Left cardiac atrium (tissue), 4 donors: Measurements from ENCODE around the gene WWOX. TPM values are rescaled to one million over a fixed set of nuclear protein-coding genes. Genes with fewer than 3 reads are reported as not detected.
"Not testable (repeated sequence)": the region's sequence is repeated elsewhere in the genome, so short reads cannot be mapped to it uniquely, and the experiment has no call there.

Source experiments
- ATAC-seq, 2 donors: fragments of 200-7000 bp; cut with Tn5 transposase; one replicate each; pipeline ENCODE4 v1.9.1; 2020; ENCODE audit warnings: mild to moderate bottlenecking in 2 of 2, moderate library complexity in 2 of 2
- DNase-seq: peaks from one replicate; pipeline ENCODE4 v3.0.0-alpha.2; 2020
- intact Hi-C, 2 donors: fragments of 100-400 bp; cut with DNase I; formaldehyde crosslinking; loops; one replicate each; pipeline versions ENCODE4 v1.14.1 to v1.15.1; 2022 to 2023
- long read RNA-seq: library from polyadenylated mRNA; unstranded; transcript quantifications from one replicate; pipeline ENCODE4 v2.0.0, GENCODE V29; 2021
- total RNA-seq, 2 donors: library from RNA; stranded (reverse); fragmentation: NEBNext Ultra II Directional; extraction: Animal tissue kit (Norgen Biotek cat#: 25700); gene quantifications; one replicate each; pipeline ENCODE4 v1.2.1, GENCODE V29; 2021
- donor health status: DM: no; HTN: yes; CAD: no.
- donor health status: DM: no; HTN: yes; CAD: no; lungs with severe emphysema.
- donor health status: DM: yes; HTN: yes; CAD: no.
- donor health status: Dilated cardiomyopathy.

Gene WWOX
- total RNA-seq, result 1 to 10 TPM; 7.6 to 8.6 TPM
- long read RNA-seq, result 0 reads

DNA sequence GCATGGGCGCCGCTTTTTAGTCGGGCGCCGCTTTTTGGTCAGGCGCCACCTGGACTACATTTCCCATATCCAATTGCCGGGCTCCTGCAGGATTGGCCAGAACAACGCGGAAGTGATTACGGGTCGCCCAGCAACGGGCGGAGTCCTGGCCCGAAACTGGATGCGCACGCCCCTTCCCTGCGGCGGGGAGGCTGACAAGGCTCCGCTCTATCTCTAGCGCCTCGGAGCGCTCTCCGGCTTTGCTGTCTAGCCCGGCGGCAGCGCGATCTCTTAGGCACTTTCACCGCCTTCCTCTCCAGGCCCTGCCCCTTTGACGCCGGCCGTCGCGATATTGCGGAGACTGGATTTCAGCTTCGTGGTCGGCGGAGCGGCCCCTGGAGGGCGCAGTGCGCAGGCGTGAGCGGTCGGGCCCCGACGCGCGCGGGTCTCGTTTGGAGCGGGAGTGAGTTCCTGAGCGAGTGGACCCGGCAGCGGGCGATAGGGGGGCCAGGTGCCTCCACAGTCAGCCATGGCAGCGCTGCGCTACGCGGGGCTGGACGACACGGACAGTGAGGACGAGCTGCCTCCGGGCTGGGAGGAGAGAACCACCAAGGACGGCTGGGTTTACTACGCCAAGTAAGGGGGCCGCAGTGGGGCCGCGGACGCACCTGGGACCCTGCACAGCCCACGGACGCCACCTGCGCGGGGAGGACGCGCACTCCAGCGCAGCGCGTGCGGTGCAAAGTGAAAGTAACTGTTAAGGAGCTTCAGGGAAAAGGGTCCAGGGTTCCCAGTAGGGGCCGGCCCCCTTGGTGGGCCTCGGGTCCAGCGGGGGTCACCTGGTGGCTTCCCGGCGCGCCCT is at the start of gene WWOX:
WWOX (plus strand) TSS at position 384 of the 841 bp plus-strand sequence.
- ATAC-seq, result peak; percentile 98
- intact Hi-C loops, result loop anchor here in 1 of 2 donors (10.0 kb wide), 1 partner anchor 425 kb away; no protein-coding TSS in a partner anchor
- peak; percentile 97 for DNase-seq

DNA sequence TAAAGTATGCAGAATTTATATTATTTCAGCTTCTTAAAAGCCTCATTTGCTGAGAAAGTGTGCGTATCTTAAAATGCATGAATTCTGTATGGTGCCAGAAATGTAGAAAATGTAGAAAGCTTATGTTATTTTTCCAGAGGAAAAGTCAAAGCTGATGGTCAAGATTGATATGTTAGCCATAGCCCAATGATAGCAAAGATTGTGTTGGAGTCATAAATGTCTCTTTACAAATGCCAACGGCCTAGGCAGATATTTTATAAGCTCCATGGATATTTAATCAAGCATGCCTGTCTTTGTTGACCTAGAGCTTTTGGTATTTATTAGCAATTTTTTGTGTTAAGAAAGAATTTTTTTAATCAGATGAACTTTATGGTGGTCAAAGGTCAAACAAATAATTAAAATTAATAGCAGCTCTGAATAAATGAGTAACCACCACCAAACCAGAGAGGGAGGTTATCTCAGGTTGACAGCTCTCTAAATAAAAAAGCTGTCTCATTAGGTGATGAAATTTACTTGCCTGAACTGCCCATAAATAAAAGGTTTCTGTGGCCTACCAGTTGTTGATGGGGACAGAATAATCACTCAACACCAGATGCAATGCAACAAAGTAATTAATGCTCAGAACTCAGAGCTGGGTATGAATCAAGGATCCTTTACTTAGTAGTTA is 48.6 kb upstream of the WWOX start:
- ATAC-seq (no peak), DNase-seq (no peak)
- intact Hi-C loops, result no loop called here

DNA sequence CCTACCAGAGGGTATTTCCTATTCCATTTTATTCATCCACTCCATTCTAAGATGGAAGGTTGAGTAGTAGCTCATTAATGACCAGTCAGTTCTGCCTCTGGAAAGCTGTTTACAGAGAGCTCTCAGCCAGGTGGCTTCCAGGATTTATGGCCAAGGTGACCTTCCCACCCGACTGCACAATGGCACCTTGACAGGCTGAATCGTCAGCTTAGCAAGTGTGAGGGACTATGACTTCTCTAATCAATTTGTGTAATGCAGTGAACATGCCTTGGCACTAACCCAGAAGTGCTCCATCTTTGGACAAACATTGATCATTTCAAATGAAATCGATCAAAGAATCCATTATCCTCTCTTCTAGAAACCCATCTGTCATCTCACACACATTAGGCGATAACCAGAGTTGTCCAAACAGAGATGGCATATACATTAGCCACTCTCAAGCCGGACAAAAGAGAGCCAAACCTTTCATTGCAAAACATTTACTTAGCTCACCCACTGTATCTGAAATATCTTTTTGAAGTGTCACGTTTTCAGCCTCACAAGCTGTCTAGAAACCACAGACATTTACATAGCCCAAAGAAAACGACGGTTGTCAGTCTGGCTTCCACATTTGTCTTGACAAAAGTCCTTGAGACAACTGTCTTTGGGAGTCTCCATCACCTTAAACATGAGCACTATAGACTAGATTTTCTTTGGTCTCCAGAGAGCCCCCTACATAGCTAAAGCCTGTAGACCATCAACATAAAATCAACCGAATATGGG is 41.5 kb upstream of the WWOX start:
- DNase-seq, result no peak
- intact Hi-C loops, result no loop called here
- ATAC-seq, result no peak

DNA sequence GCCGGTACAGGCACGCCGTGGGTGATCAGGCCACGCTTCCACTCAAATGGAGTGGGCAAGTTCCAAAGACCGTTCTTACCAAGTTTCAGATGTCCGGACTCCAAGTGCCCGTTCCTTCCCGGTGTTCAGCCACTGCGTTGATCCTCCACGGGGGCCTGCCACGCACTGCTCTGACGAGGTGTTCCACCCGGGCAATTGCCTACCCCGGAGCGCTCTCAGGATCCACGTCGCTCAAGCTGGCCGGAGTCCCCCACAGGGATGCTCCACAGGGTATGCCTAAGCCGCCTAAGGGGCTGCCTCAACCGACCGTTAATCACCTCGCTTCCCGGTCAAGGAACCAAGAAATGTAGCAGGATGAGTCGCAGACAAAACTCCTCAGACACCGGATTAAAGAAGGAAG is 39.6 kb upstream of the WWOX start:
- DNase-seq, ATAC-seq, intact Hi-C loops: not testable (repeated sequence)

DNA sequence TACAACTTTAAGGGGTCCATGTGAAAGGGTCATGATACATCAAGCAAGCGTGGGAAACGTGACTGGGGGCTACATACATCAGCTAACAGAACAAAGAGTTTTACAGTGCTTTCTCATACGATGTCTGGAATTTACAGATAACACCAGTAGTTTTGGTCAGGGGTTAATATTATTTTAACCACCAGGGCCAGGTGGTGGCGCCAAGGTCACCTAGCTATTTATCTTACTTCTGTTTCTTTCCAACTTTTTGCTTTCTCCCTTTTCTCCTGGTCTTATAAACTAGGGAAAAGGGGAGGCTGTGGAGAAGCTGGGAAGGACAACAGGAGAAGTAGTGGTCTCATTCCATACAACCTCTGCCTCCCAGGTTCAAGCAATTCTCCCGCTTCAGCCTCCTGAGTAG is 39.2 kb upstream of the WWOX start:
- intact Hi-C loops, result no loop called here
- ATAC-seq, result no peak
- no peak for DNase-seq

DNA sequence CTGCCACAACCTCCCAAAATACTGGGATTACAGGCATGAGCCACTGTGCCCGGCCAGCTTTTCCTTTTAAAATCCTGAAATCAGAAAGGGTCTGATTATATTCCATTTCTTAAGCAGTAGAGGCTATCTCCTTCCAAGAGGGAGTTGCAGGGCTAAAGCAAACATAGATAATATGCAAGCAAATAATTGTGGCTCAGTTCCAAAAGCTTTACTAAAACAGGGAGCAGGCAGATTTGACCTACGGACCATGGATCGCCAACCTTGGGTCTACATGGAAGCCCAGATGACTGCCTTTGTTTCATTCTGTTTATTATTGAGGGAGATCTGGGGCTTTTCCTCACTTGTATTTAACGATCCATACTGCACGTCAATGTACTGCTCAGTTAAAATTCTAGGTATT is 38.6 kb upstream of the WWOX start:
- DNase-seq, result no peak
- no peak for ATAC-seq
- intact Hi-C loops, result no loop called here

DNA sequence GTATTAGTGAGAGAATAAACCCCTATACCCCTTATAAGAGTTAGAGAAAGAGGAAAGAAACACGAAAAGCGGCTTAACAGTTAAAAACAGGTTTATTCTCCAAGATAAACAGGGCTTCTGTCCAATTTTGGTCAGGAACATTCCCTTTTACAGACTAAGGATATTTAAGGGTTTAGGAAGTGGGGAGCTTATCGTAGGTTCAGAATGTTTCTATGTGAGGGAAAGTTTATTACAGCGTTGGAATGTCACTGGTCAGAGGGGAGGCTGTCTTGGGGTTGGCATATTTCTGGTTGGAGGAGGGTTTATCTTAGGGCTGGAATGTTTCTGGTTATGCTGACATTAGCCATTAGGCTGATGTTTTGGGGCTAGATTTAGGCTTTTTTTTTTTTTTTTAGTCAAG is 34.1 kb upstream of the WWOX start:
- intact Hi-C loops, result no loop called here
- ATAC-seq, result peak in 1 of 2 donors; percentile 55
- DNase-seq, result no peak

DNA sequence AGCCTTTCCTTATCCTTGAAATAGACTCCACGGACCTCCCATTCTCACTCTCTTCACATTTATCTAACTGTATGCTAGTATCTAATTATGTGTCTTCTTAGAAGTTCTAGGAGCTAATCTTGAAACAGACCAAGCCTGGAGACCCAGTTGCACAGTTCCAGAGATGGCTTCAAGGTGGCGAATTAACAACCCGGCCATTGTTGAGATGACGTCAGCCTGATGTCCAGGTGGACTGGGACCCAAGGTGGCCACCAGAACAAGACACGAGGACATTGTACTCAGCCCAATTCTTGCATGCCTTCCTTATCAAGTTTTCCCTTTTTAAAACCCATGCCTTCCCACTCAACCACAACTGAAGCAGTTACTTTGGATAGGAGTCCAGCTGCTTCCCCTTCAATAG is 29.5 kb upstream of the WWOX start:
- intact Hi-C loops, result no loop called here
- DNase-seq (no peak), ATAC-seq (no peak)

DNA sequence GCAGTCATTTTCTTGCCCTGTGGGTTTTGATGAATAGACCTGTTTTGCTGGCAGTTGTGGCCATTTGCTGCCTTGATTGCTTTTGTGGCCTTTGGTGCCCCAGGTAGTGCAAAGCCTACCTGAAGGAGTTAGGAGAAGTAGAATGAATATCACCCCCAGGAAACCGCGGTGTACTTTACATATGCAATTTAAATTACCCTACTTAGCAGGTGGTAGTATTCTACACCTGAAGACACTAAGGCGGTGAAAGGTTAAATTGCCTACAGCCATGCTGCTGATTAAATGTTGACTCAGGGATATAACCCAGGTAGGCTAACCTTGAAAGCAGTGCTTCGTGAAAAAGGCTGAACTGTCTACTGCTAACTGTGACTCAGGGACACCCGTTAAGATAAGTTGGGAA is 27.2 kb upstream of the WWOX start:
- DNase-seq (no peak), ATAC-seq (no peak)
- intact Hi-C loops, result no loop called here

DNA sequence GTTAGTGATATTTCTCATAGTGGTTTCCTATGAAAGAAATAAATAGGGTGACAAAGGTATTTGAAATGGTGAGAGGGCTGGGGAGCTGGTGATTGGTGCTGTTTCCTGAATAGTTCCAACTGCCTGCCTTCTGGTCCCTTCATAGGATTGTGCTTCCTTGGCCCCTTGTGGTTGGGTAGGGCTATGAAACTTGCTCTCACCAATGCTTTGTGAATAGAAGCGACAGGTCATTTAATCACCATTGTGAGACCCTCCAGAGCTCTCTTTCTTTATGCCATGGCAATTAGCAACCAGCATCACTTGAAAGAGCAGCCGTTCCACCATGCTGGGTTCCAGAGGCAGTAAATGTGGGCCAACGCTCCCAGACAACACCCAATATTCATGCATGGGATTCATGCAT is 23.7 kb upstream of the WWOX start:
- ATAC-seq (no peak), DNase-seq (no peak)
- intact Hi-C loops, result no loop called here

DNA sequence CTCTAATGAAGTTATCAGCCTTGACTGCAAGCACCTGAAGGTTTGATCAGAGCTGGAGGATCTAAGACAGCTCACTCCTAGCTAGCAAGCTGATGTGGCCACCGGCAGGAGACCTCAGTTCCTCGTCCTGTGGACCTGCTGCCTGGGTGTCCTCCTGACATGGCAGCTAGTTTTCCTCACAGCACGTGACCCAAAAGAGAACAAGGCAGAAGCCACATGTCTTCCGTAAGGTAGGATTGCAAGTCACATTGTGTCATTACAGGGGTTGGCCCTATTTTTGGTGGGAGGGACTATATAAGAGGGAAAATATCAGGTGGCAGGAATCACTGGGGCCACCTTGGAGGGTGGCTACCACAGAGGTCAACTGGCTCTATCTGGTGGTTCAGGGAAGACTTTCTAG is 18.1 kb upstream of the WWOX start:
- ATAC-seq (no peak), DNase-seq (no peak)
- intact Hi-C loops, result no loop called here

DNA sequence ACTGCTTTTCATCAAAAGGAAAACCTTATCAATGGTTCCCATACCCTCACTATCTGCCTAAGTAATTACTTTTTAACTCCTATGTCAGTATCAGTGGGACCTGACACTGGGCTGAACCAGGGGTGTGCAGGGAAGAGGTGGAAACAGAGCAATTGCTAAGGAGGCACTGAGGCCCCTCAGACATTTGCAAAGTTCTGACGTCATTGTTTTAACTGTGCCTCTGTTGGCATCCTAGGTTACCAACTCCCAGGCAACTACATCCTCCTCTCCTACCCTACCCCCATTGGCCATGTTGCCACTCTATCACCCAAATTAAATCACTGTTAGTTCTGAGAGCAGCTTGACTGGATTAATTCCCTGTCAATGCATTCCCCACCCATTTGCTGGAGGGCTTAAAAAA is 8.0 kb upstream of the WWOX start:
- intact Hi-C loops, result loop anchor here in 1 of 2 donors (10.0 kb wide), 1 partner anchor 417 kb away; no protein-coding TSS in a partner anchor
- ATAC-seq (no peak), DNase-seq (no peak)

DNA sequence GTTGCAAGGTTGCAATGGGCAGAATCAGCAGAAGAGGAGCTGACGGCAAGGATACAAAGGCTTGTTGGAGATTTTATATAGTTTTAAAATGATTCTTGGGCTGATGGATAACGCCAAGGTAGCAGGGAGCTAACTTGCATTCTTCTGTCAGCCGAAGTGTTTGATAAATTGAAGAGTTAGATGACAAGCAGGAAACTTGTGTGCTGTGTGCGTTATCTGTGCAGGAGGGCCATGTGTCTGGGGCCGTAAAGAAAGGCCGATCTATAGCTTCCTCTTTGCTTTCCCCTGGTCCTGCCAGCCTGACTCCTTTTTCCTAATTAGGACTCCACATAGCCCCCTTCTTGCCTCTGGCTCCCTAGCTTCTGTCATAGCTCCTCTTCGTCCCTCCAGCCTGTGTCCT is 6.7 kb upstream of the WWOX start:
- intact Hi-C loops, result loop anchor here in 1 of 2 donors (10.0 kb wide), 1 partner anchor 418 kb away; no protein-coding TSS in a partner anchor
- no peak for DNase-seq
- no peak for ATAC-seq

DNA sequence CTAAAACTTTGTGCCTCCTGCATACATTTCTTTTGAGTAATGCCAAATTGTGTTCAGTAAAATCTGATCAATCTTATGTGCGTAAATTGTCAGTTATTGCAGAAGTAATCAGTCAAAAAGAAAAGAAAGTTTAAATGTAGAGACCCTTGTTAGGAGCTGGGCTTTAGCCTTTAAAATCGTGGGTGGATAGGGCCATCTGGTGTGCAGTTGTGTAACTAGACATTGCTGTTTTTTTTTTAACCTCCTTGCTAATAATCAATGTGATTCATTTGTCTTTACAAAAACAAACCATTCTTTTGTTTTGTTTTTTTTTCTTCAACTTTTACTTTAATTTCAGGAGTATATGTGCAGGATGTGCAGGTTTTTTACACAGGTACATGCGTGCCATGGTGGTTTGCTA is 5.3 kb upstream of the WWOX start:
- ATAC-seq (no peak), DNase-seq (no peak)
- intact Hi-C loops, result loop anchor here in 1 of 2 donors (10.0 kb wide), 1 partner anchor 419 kb away; no protein-coding TSS in a partner anchor

DNA sequence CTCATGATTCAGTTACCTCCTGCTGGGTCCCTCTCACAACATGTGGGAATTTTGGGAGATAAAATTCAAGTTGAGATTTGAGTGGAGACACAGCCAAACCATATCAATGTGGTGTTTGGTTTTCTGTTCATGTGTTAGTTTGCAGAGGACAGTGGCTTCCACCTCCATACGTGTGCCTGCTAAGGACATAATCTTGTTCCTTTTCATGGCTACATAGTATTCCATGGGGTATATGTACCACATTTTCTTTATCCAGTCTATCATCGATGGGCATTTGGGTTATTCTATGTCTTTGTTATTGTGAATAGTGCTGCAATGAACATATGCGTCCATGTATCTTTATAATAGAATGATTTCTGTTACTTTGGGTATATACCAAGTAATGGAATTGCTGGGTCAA is 4.5 kb upstream of the WWOX start:
- intact Hi-C loops, result loop anchor here in 1 of 2 donors (10.0 kb wide), 1 partner anchor 420 kb away; no protein-coding TSS in a partner anchor
- DNase-seq, result no peak
- no peak for ATAC-seq

DNA sequence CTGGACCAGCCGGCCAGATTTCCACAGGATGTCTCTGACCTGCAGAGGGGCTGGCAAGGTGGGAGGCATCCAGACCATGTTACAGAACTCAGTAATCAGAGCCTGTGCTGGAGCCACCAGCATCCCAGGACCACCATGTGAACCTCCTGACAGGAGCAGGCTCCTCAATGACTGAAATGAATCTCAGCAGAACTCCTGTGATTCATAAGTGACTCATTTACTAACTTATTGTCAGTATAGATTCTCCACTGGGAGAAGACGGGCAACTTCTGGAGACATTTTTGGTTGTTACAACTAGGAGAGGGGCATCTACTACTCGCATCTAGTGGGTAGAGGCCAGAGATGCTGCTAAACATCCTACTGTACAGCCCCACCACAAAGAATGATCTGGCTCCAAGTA is 3.1 kb upstream of the WWOX start:
- DNase-seq, result no peak
- intact Hi-C loops, result loop anchor here in 1 of 2 donors (10.0 kb wide), 1 partner anchor 422 kb away; no protein-coding TSS in a partner anchor
- no peak for ATAC-seq

DNA sequence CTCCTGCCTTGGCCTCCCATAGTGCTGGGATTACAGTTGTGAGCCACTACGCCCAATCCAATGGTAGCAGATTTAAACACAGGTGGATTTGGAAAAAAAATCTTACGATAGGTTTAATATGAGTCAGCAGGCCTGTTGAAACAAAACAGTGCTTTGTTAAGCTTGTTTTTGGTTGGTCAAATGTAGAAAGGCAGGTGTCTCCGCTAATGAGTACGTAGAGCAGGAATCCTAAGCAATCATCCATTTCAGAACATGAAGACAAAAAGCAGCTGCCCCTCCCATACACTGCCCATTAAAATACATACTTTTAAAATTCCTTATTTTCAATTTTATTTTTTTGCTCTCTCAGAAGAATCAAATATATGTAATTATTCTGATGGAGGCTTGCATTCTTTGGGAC is 1.9 kb upstream of the WWOX start:
- intact Hi-C loops, result loop anchor here in 1 of 2 donors (10.0 kb wide), 1 partner anchor 423 kb away; no protein-coding TSS in a partner anchor
- DNase-seq, result no peak
- no peak for ATAC-seq

DNA sequence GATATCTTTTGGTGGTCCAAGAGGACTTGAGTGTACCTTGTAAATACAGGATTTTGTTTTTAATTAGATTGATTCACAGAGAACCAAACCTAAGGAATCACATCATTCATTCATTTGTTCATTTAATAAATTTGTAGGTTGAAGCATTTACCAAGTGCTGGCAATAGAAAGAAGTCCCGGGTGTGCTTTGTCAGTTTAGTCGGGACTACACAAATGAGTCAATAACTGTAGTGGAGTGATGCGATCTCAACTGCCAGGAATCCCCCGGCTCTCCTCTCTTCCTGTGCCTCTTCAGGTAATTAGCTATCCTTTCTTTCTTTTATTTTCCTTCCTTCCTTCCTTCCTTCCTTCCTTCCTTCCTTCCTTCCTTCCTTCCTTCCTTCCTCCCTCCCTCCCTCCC is 1.4 kb upstream of the WWOX start:
- intact Hi-C loops, result loop anchor here in 1 of 2 donors (10.0 kb wide), 1 partner anchor 423 kb away; no protein-coding TSS in a partner anchor
- ATAC-seq, result no peak
- no peak for DNase-seq

DNA sequence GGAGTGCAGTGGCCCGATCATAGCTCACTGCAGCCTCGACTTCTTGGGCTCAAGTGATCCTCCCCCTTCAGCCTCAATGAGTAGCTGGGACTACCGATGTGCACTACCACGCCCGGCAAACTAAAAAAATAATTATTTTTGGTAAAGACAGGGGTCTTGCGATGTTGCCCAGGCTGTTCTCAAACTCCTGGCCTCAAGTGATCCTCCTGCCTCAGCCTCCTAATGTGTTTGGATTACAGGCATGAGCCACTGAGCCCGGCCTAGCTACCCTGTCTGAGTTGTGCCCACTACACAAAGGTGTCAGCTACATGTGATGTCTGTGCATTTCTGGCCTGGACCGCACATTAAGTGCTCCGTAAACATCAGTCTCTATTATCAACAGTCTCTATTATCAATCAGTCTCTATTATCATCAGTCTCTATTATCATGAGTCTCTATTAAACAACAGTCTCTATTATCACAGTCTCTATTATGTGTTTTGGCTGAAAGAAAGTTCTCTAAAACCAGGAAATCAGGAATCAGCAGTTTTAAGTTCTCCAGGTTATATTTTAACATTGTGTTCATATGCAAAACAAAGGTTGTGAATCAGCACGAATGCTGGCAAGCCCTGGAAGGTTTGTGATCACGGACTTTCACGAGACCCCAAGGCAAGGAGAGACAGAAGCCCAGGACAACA is 721 bp upstream of the WWOX start:
- no peak for ATAC-seq
- DNase-seq, result no peak
- intact Hi-C loops, result loop anchor here in 1 of 2 donors (10.0 kb wide), 1 partner anchor 424 kb away; no protein-coding TSS in a partner anchor
